ENCODE measurements around the gene FSHR. TPM values are rescaled to one million over a fixed set of nuclear protein-coding genes. Genes with fewer than 3 reads are reported as not detected.

The FSHR gene
- total and polyA plus RNA-seq, 2 of the 4 experiments (the other 2 are of a cell fraction), result not detected

GRCh38 chr2:49111456-49111855, 42.9 kb downstream of the FSHR start:
- no peak overlapping the region for H3K23ac ChIP-seq (ENCODE audit: low read depth, low read length)
- H3K9ac ChIP-seq (ENCODE audit: low read depth, low read length), result no peak overlapping the region
- no peak overlapping the region for H4K91ac ChIP-seq (ENCODE audit: insufficient read depth, low read depth, low read length)
- no peak overlapping the region for H3K27ac ChIP-seq (ENCODE audit: insufficient read depth, low read length)
- in situ Hi-C loops (cut with MboI; ENCODE audit: low sequenced_read_pairs) (no loop called here), dilution Hi-C loops (cut with HindIII; ENCODE audit: low sequenced_read_pairs, unreplicated experiment) (no loop called here), intact Hi-C loops (cut with micrococcal nuclease) (no loop called here)
- H3K4me2 ChIP-seq (ENCODE audit: low read depth, low read length), result no peak overlapping the region
- BruUV-seq (replicated peaks), result no TSS peak
- H2BK15ac ChIP-seq (ENCODE audit: low read depth, low read length), result no peak overlapping the region
- H2BK120ac ChIP-seq (ENCODE audit: low read depth, low read length), result no peak overlapping the region
- H3K4me3 ChIP-seq (ENCODE audit: insufficient read depth, low read depth, low read length), result no peak overlapping the region
- TF ChIP-seq SMC3 (IDR thresholded peaks at IDR 0.05; ENCODE audit: low read depth, low read length), result no peak
- TF ChIP-seq MXI1 (IDR thresholded peaks at IDR 0.05; ENCODE audit: borderline replicate concordance, low read depth, low read length), result no peak
- TF ChIP-seq, protein P1, sequence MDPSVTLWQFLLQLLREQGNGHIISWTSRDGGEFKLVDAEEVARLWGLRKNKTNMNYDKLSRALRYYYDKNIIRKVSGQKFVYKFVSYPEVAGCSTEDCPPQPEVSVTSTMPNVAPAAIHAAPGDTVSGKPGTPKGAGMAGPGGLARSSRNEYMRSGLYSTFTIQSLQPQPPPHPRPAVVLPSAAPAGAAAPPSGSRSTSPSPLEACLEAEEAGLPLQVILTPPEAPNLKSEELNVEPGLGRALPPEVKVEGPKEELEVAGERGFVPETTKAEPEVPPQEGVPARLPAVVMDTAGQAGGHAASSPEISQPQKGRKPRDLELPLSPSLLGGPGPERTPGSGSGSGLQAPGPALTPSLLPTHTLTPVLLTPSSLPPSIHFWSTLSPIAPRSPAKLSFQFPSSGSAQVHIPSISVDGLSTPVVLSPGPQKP (IDR thresholded peaks at IDR 0.05; ENCODE audit: borderline replicate concordance, low read depth, low read length), result no peak
- no peak for TF ChIP-seq RCOR1 (IDR thresholded peaks at IDR 0.05; ENCODE audit: insufficient replicate concordance, low read length)
- H3K4me1 ChIP-seq (ENCODE audit: control insufficient read depth, insufficient read depth, low read length), result no peaks in the 10 kb centered on the region
- no peaks in the 10 kb centered on the region for H4K20me1 ChIP-seq (ENCODE audit: insufficient read depth, low read length)
- H2AK5ac ChIP-seq (ENCODE audit: low read depth, low read length), result no peak overlapping the region
- no peak overlapping the region for H3K18ac ChIP-seq (ENCODE audit: low read depth, low read length)
- H3K14ac ChIP-seq (replicated peaks; ENCODE audit: low read depth, low read length), result no peak overlapping the region
- H3K9me3 ChIP-seq (ENCODE audit: control insufficient read depth, insufficient read depth, low read length), result peaks cover 15% of the 10 kb centered on the region; the same call in 1 of the 2 replicates
- H3K56ac ChIP-seq (ENCODE audit: extremely low read depth, insufficient read depth, low read length), result no peak overlapping the region
- no peak overlapping the region for H4K5ac ChIP-seq (ENCODE audit: low read depth, low read length)
- H3K27me3 ChIP-seq (ENCODE audit: control insufficient read depth, insufficient read depth, low read length), result no peaks in the 10 kb centered on the region
- no peaks in the 10 kb centered on the region for H3K79me1 ChIP-seq (ENCODE audit: low read depth in 1 of 2, low read length in 2 of 2)
- no peak overlapping the region for H2AFZ ChIP-seq (replicated peaks; ENCODE audit: low read length, poor library complexity)
- ChIA-PET POLR2A (ENCODE audit: unreplicated experiment) (no interaction called here), CTCF (interaction anchor here (1.2 kb wide), 1 partner anchor 25 kb away, joined by 4 read pairs; no protein-coding TSS in a partner anchor)
- no peaks in the 10 kb centered on the region for H3K36me3 ChIP-seq (ENCODE audit: control insufficient read depth, insufficient read depth, low read length)
- H2AK9ac ChIP-seq (replicated peaks; ENCODE audit: low read depth, low read length, poor library complexity), result no peak overlapping the region
- no peak for ATAC-seq (ENCODE audit: low read depth)
- H3K9me1 ChIP-seq (ENCODE audit: insufficient read depth, low read length), result no peaks in the 10 kb centered on the region
- WGBS, 2 experiments (ENCODE audit: extremely low coverage in 2 of 2, insufficient read length in 1 of 2), result 58% methylated on average over 3 of the region's 7 CpGs; no CpG with 5 or more reads in 1 of the 2 experiments
- DNase-seq, result no peak
- no peak overlapping the region for H2BK5ac ChIP-seq (ENCODE audit: low read depth, low read length, poor library complexity, severe bottlenecking)
- H3K4ac ChIP-seq (ENCODE audit: low read depth, low read length), result no peak overlapping the region
- H4K8ac ChIP-seq (ENCODE audit: low read depth in 2 of 2, low read length in 2 of 2), result no peak overlapping the region
- no peak overlapping the region for H2BK20ac ChIP-seq (ENCODE audit: low read depth, low read length)

All from IMR-90 (cell line).